ENCODE data around the gene HDGFL3. TPM values are rescaled to one million over a fixed set of nuclear protein-coding genes. Genes with fewer than 3 reads are reported as not detected.

HDGFL3 gene
- total and polyA plus RNA-seq, 9 of the 15 experiments (the other 6 are each of a cell fraction or from before 2014, with no cell fraction given): 6.7 to 42.0 (median 31.4) TPM

GRCh38 chr15:83118968-83119367 lies 88.7 kb downstream of the HDGFL3 start:
- POLR2A ChIA-PET: interaction anchor here (0.9 to 3.1 kb wide), 2 partner anchors 11 to 26 kb away, joined by 4 to 18 read pairs; no protein-coding TSS in a partner anchor
- in situ Hi-C loops (cut with MboI) (no loop called here), intact Hi-C loops (cut with micrococcal nuclease) (no loop called here)
- H3K4me3 ChIP-seq: no peak overlapping the region
- TF ChIP-seq MEIS2 (IDR thresholded peaks at IDR 0.05; ENCODE audit: partially characterized antibody): no peak
- TF ChIP-seq, protein P1, sequence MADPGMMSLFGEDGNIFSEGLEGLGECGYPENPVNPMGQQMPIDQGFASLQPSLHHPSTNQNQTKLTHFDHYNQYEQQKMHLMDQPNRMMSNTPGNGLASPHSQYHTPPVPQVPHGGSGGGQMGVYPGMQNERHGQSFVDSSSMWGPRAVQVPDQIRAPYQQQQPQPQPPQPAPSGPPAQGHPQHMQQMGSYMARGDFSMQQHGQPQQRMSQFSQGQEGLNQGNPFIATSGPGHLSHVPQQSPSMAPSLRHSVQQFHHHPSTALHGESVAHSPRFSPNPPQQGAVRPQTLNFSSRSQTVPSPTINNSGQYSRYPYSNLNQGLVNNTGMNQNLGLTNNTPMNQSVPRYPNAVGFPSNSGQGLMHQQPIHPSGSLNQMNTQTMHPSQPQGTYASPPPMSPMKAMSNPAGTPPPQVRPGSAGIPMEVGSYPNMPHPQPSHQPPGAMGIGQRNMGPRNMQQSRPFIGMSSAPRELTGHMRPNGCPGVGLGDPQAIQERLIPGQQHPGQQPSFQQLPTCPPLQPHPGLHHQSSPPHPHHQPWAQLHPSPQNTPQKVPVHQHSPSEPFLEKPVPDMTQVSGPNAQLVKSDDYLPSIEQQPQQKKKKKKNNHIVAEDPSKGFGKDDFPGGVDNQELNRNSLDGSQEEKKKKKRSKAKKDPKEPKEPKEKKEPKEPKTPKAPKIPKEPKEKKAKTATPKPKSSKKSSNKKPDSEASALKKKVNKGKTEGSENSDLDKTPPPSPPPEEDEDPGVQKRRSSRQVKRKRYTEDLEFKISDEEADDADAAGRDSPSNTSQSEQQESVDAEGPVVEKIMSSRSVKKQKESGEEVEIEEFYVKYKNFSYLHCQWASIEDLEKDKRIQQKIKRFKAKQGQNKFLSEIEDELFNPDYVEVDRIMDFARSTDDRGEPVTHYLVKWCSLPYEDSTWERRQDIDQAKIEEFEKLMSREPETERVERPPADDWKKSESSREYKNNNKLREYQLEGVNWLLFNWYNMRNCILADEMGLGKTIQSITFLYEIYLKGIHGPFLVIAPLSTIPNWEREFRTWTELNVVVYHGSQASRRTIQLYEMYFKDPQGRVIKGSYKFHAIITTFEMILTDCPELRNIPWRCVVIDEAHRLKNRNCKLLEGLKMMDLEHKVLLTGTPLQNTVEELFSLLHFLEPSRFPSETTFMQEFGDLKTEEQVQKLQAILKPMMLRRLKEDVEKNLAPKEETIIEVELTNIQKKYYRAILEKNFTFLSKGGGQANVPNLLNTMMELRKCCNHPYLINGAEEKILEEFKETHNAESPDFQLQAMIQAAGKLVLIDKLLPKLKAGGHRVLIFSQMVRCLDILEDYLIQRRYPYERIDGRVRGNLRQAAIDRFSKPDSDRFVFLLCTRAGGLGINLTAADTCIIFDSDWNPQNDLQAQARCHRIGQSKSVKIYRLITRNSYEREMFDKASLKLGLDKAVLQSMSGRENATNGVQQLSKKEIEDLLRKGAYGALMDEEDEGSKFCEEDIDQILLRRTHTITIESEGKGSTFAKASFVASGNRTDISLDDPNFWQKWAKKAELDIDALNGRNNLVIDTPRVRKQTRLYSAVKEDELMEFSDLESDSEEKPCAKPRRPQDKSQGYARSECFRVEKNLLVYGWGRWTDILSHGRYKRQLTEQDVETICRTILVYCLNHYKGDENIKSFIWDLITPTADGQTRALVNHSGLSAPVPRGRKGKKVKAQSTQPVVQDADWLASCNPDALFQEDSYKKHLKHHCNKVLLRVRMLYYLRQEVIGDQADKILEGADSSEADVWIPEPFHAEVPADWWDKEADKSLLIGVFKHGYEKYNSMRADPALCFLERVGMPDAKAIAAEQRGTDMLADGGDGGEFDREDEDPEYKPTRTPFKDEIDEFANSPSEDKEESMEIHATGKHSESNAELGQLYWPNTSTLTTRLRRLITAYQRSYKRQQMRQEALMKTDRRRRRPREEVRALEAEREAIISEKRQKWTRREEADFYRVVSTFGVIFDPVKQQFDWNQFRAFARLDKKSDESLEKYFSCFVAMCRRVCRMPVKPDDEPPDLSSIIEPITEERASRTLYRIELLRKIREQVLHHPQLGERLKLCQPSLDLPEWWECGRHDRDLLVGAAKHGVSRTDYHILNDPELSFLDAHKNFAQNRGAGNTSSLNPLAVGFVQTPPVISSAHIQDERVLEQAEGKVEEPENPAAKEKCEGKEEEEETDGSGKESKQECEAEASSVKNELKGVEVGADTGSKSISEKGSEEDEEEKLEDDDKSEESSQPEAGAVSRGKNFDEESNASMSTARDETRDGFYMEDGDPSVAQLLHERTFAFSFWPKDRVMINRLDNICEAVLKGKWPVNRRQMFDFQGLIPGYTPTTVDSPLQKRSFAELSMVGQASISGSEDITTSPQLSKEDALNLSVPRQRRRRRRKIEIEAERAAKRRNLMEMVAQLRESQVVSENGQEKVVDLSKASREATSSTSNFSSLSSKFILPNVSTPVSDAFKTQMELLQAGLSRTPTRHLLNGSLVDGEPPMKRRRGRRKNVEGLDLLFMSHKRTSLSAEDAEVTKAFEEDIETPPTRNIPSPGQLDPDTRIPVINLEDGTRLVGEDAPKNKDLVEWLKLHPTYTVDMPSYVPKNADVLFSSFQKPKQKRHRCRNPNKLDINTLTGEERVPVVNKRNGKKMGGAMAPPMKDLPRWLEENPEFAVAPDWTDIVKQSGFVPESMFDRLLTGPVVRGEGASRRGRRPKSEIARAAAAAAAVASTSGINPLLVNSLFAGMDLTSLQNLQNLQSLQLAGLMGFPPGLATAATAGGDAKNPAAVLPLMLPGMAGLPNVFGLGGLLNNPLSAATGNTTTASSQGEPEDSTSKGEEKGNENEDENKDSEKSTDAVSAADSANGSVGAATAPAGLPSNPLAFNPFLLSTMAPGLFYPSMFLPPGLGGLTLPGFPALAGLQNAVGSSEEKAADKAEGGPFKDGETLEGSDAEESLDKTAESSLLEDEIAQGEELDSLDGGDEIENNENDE (IDR thresholded peaks at IDR 0.05; ENCODE audit: low read depth, low read length): no peak
- TF ChIP-seq TFAM (CRISPR knock-in tag; conservative IDR thresholded peaks at IDR 0.05): no peak
- TF ChIP-seq XRCC5 (IDR thresholded peaks at IDR 0.05; ENCODE audit: low read depth, low read length): no peak
- no peak for TF ChIP-seq HDAC8 (tag; IDR thresholded peaks at IDR 0.05)
- peak; percentile 21 for TF ChIP-seq RBM25 (IDR thresholded peaks at IDR 0.05; ENCODE audit: low read depth, low read length, severe bottlenecking)
- no peak for DNase-seq (ENCODE audit: extremely low read depth in 1 of 4, low spot score in 3 of 4)
- no peaks in the 10 kb centered on the region; a peak in 1 of 5 replicates for H3K27me3 ChIP-seq (ENCODE audit: control insufficient read depth in 2 of 2, insufficient read depth in 2 of 2, low read length in 2 of 2)
- no peak overlapping the region for H3K27ac ChIP-seq (ENCODE audit: extremely low read depth, low read depth, low read length)
- 22% methylated on average over 4 of the region's 4 CpGs for WGBS (ENCODE audit: insufficient coverage, low coverage, missing lambda C conversion rate)
- no peak overlapping the region for H2AFZ ChIP-seq (ENCODE audit: low read depth, low read length)
- H4K20me1 ChIP-seq (replicated peaks; ENCODE audit: control insufficient read depth, insufficient read depth, low read length): no peaks in the 10 kb centered on the region
- no peaks in the 10 kb centered on the region; a peak in 1 of 5 replicates for H3K4me1 ChIP-seq (replicated peaks in 1 of 2; ENCODE audit: control insufficient read depth in 2 of 2, insufficient read depth in 2 of 2, low read length in 2 of 2)
- no peaks in the 10 kb centered on the region for H3K9me1 ChIP-seq (ENCODE audit: control insufficient read depth, insufficient read depth, low read length)
- no peak overlapping the region for H3K4me2 ChIP-seq (ENCODE audit: insufficient read depth, low read length)
- CTCF ChIA-PET (ENCODE audit: low intra/inter-chr PET ratio): no interaction called here
- H3K9me3 ChIP-seq (replicated peaks; ENCODE audit: control insufficient read depth, insufficient read depth, low read depth, low read length): no peaks in the 10 kb centered on the region
- no TSS peak for BruUV-seq (replicated peaks)
- ATAC-seq: no peak
- no peaks in the 10 kb centered on the region for H3K79me2 ChIP-seq (ENCODE audit: control insufficient read depth, insufficient read depth, low read length)
- H3K9ac ChIP-seq (ENCODE audit: insufficient read depth in 1 of 2, low read depth in 2 of 2, low read length in 2 of 2): no peak overlapping the region
- FAIRE-seq: no peak
- no peaks in the 10 kb centered on the region for H3K36me3 ChIP-seq (ENCODE audit: control insufficient read depth, insufficient read depth, low read length)
